Measurements from ENCODE around the gene ARID4B. TPM values are rescaled to one million over a fixed set of nuclear protein-coding genes. Genes with fewer than 3 reads are reported as not detected.

The ARID4B gene
- total and polyA plus RNA-seq, 2 of the 13 experiments (the other 11 are each of a cell fraction or from before 2014, with no cell fraction given): 9.7 to 24.6 TPM

GRCh38 chr1:235122348-235122747 is 205.6 kb downstream of the ARID4B start:
- no TSS peak for BruUV-seq (replicated peaks)
- Histone ChIP-seq H3K4me2 (ENCODE audit: low read depth, low read length) (peak overlapping the region; percentile 81; the same call in 1 of the 2 replicates), H3K9ac (ENCODE audit: insufficient read depth, low read depth, low read length) (0 out of 2 replicates have a peak overlapping the region, but pooled peaks have one; percentile 7), H2AFZ (ENCODE audit: low read length) (no peak overlapping the region), H4K20me1 (ENCODE audit: insufficient read depth, low read length) (peaks cover 95% of the 10 kb centered on the region), H3K36me3 (replicated peaks in 1 of 2; ENCODE audit: control insufficient read depth in 1 of 2, insufficient read depth in 2 of 2, low read length in 2 of 2) (peaks cover 12 to 71% of the 10 kb centered on the region in 2 experiments), H3K9me3 (ENCODE audit: low read length) (no peaks in the 10 kb centered on the region), H3K27me3 (ENCODE audit: control insufficient read depth in 1 of 2, insufficient read depth in 2 of 2, low read length in 2 of 2) (no peaks in the 10 kb centered on the region; a peak in 1 of 5 replicates), H3K79me2 (ENCODE audit: insufficient read depth, low read length) (peaks cover 100% of the 10 kb centered on the region), H3K4me1 (ENCODE audit: insufficient read depth, low read length) (peaks cover 59% of the 10 kb centered on the region), H3K4me3 (replicated peaks in 1 of 3; ENCODE audit: insufficient read depth in 1 of 3, low read depth in 2 of 3, low read length in 3 of 3) (peak overlapping the region in 1 of 3 experiments; percentile 51; a peak in 1 of 6 replicates), H3K27ac (ENCODE audit: extremely low read length, insufficient read depth, low read length) (no peak overlapping the region)
- ChIA-PET CTCF (ENCODE audit: low intra/inter-chr PET ratio, low total read pairs) (no interaction called here), POLR2A (interaction anchor here (1.1 kb wide), 1 partner anchor 15 kb away, joined by 3 read pairs; no protein-coding TSS in a partner anchor)
- ATAC-seq: no peak
- 88% methylated on average over 1 of the region's 1 CpG for WGBS (ENCODE audit: low lambda C conversion rate)
- intact Hi-C loops (cut with micrococcal nuclease; ENCODE audit: unreplicated experiment): no loop called here
- FAIRE-seq: no peak
- in situ Hi-C loops (cut with HindIII; ENCODE audit: extremely low pct_ligation_motif_present, low pct_unique_long_range_greater_than_20kb): no loop called here
- no peak for DNase-seq (ENCODE audit: low spot score)
- TF ChIP-seq ZFP1 (CRISPR knock-in tag; IDR thresholded peaks at IDR 0.05) (no peak), ZNF768 (CRISPR knock-in tag; IDR thresholded peaks at IDR 0.05) (no peak), ZNF572 (CRISPR knock-in tag; IDR thresholded peaks at IDR 0.05) (no peak), NFKBIZ (CRISPR knock-in tag; IDR thresholded peaks at IDR 0.05) (no peak), YEATS4 (CRISPR knock-in tag; IDR thresholded peaks at IDR 0.05; ENCODE audit: borderline replicate concordance) (no peak), ZNF292 (CRISPR knock-in tag; IDR thresholded peaks at IDR 0.05; ENCODE audit: borderline replicate concordance, low read depth) (no peak), ZNF407 (CRISPR knock-in tag; IDR thresholded peaks at IDR 0.05; ENCODE audit: not compliant biosample characterization) (no peak), MIXL1 (CRISPR knock-in tag; IDR thresholded peaks at IDR 0.05) (no peak), ZFP41 (CRISPR knock-in tag; IDR thresholded peaks at IDR 0.05; ENCODE audit: borderline replicate concordance) (no peak), ZNF773 (CRISPR knock-in tag; IDR thresholded peaks at IDR 0.05; ENCODE audit: borderline replicate concordance) (no peak), FOXM1 (CRISPR knock-in tag; IDR thresholded peaks at IDR 0.05) (no peak), MAZ (IDR thresholded peaks at IDR 0.05; ENCODE audit: borderline replicate concordance, low read depth, low read length) (no peak), MAZ (CRISPR knock-in tag; IDR thresholded peaks at IDR 0.05; ENCODE audit: low read depth) (no peak)
- TF ChIP-seq, protein P1, sequence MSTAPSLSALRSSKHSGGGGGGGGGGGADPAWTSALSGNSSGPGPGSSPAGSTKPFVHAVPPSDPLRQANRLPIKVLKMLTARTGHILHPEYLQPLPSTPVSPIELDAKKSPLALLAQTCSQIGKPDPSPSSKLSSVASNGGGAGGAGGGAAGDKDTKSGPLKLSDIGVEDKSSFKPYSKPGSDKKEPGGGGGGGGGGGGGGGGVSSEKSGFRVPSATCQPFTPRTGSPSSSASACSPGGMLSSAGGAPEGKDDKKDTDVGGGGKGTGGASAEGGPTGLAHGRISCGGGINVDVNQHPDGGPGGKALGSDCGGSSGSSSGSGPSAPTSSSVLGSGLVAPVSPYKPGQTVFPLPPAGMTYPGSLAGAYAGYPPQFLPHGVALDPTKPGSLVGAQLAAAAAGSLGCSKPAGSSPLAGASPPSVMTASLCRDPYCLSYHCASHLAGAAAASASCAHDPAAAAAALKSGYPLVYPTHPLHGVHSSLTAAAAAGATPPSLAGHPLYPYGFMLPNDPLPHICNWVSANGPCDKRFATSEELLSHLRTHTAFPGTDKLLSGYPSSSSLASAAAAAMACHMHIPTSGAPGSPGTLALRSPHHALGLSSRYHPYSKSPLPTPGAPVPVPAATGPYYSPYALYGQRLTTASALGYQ (CRISPR knock-in tag; IDR thresholded peaks at IDR 0.05): no peak
- TF ChIP-seq, protein P2, sequence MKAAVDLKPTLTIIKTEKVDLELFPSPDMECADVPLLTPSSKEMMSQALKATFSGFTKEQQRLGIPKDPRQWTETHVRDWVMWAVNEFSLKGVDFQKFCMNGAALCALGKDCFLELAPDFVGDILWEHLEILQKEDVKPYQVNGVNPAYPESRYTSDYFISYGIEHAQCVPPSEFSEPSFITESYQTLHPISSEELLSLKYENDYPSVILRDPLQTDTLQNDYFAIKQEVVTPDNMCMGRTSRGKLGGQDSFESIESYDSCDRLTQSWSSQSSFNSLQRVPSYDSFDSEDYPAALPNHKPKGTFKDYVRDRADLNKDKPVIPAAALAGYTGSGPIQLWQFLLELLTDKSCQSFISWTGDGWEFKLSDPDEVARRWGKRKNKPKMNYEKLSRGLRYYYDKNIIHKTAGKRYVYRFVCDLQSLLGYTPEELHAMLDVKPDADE (CRISPR knock-in tag; IDR thresholded peaks at IDR 0.05): no peak

Measured in HepG2 (cell line).